Measurements from ENCODE around the gene ZNF770. TPM values are rescaled to one million over a fixed set of nuclear protein-coding genes. Genes with fewer than 3 reads are reported as not detected.

Gene ZNF770
- total and polyA plus RNA-seq, 9 of the 15 experiments (the other 6 are each of a cell fraction or from before 2014, with no cell fraction given) = 3.4 to 50.8 (median 40.3) TPM

DNA sequence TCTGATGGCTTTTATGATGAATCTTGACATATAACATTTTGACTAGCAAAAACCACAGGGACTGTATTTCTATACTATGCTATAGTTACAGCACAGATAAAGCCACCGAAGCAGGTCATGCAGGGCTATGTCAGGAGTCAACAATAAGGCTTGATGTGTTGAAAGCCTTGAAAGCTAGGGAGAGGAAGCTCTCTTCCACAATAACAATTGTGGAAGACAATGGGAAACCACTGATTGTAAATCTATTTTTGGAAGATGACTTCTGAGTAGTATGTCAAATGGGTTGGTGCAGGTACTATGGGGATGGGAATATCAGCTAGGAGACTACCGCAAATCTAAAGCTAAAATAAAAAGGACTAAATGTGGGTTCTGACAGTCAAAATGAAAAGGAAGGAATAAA lies 14.6 kb downstream of the ZNF770 start (continued):
- TF ChIP-seq, protein P1, sequence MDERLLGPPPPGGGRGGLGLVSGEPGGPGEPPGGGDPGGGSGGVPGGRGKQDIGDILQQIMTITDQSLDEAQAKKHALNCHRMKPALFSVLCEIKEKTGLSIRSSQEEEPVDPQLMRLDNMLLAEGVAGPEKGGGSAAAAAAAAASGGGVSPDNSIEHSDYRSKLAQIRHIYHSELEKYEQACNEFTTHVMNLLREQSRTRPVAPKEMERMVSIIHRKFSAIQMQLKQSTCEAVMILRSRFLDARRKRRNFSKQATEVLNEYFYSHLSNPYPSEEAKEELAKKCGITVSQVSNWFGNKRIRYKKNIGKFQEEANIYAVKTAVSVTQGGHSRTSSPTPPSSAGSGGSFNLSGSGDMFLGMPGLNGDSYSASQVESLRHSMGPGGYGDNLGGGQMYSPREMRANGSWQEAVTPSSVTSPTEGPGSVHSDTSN (CRISPR knock-in tag; IDR thresholded peaks at IDR 0.05; ENCODE audit: low read depth) = no peak
- TF ChIP-seq, protein P1 (tag; conservative IDR thresholded peaks at IDR 0.05; ENCODE audit: low read depth) = 0 out of 2 replicates have a peak, but pooled peaks have one; percentile 6
- TF ChIP-seq SMARCB1 (IDR thresholded peaks at IDR 0.05; ENCODE audit: insufficient read length, low read depth) = no peak
- TF ChIP-seq OTX1 (CRISPR knock-in tag; IDR thresholded peaks at IDR 0.05) = no peak
- no peak for TF ChIP-seq HLTF (IDR thresholded peaks at IDR 0.05)
- no peak for TF ChIP-seq HMG20A (CRISPR knock-in tag; conservative IDR thresholded peaks at IDR 0.05)
- TF ChIP-seq ZNF583 (CRISPR knock-in tag; IDR thresholded peaks at IDR 0.05) = no peak
- TF ChIP-seq BHLHE40 (IDR thresholded peaks at IDR 0.05; ENCODE audit: low read length) = no peak
- peak; percentile 80 for TF ChIP-seq SOX6 (IDR thresholded peaks at IDR 0.05)
- TF ChIP-seq ETV6 (IDR thresholded peaks at IDR 0.05; ENCODE audit: borderline replicate concordance in 1 of 2, low read depth in 2 of 2, low read length in 1 of 2) = no peak
- no peak for TF ChIP-seq ETV6 (CRISPR knock-in tag; IDR thresholded peaks at IDR 0.05; ENCODE audit: borderline replicate concordance)
- no peak for TF ChIP-seq ZNF75A (CRISPR knock-in tag; IDR thresholded peaks at IDR 0.05)
- no peak for TF ChIP-seq ZNF589 (CRISPR knock-in tag; IDR thresholded peaks at IDR 0.05; ENCODE audit: low read depth)
- no peak for TF ChIP-seq HNRNPLL (IDR thresholded peaks at IDR 0.05; ENCODE audit: low read depth, low read length, poor library complexity, severe bottlenecking)
- TF ChIP-seq ZFP1 (CRISPR knock-in tag; IDR thresholded peaks at IDR 0.05) = no peak
- TF ChIP-seq, protein P2, sequence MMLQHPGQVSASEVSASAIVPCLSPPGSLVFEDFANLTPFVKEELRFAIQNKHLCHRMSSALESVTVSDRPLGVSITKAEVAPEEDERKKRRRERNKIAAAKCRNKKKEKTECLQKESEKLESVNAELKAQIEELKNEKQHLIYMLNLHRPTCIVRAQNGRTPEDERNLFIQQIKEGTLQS (IDR thresholded peaks at IDR 0.05) = no peak
- TF ChIP-seq, protein P2 (CRISPR knock-in tag; conservative IDR thresholded peaks at IDR 0.05) = no peak
- TF ChIP-seq, protein P3, sequence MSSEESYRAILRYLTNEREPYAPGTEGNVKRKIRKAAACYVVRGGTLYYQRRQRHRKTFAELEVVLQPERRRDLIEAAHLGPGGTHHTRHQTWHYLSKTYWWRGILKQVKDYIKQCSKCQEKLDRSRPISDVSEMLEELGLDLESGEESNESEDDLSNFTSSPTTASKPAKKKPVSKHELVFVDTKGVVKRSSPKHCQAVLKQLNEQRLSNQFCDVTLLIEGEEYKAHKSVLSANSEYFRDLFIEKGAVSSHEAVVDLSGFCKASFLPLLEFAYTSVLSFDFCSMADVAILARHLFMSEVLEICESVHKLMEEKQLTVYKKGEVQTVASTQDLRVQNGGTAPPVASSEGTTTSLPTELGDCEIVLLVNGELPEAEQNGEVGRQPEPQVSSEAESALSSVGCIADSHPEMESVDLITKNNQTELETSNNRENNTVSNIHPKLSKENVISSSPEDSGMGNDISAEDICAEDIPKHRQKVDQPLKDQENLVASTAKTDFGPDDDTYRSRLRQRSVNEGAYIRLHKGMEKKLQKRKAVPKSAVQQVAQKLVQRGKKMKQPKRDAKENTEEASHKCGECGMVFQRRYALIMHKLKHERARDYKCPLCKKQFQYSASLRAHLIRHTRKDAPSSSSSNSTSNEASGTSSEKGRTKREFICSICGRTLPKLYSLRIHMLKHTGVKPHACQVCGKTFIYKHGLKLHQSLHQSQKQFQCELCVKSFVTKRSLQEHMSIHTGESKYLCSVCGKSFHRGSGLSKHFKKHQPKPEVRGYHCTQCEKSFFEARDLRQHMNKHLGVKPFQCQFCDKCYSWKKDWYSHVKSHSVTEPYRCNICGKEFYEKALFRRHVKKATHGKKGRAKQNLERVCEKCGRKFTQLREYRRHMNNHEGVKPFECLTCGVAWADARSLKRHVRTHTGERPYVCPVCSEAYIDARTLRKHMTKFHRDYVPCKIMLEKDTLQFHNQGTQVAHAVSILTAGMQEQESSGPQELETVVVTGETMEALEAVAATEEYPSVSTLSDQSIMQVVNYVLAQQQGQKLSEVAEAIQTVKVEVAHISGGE (CRISPR knock-in tag; IDR thresholded peaks at IDR 0.05) = 0 out of 6 replicates have a peak, but pooled peaks of 1 of the 3 experiments have one; percentile 6
- no peak for TF ChIP-seq ZNF274 (IDR thresholded peaks at IDR 0.05; ENCODE audit: borderline replicate concordance, low read depth, low read length)
- no peak for TF ChIP-seq CTBP1 (IDR thresholded peaks at IDR 0.05; ENCODE audit: borderline replicate concordance)
- TF ChIP-seq GATAD2A (IDR thresholded peaks at IDR 0.05) = no peak
- TF ChIP-seq, protein P4, sequence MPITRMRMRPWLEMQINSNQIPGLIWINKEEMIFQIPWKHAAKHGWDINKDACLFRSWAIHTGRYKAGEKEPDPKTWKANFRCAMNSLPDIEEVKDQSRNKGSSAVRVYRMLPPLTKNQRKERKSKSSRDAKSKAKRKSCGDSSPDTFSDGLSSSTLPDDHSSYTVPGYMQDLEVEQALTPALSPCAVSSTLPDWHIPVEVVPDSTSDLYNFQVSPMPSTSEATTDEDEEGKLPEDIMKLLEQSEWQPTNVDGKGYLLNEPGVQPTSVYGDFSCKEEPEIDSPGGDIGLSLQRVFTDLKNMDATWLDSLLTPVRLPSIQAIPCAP (CRISPR knock-in tag; IDR thresholded peaks at IDR 0.05; ENCODE audit: borderline replicate concordance) = no peak
- no peak for TF ChIP-seq ZNF668 (CRISPR knock-in tag; IDR thresholded peaks at IDR 0.05)
- no peak for TF ChIP-seq MCM3 (IDR thresholded peaks at IDR 0.05)

All from K562 (cell line).